ENCODE data around the gene HOXA9. TPM values are rescaled to one million over a fixed set of nuclear protein-coding genes. Genes with fewer than 3 reads are reported as not detected.

Gene HOXA9
- total and polyA plus RNA-seq, 10 of the 15 experiments (the other 5 are each of a cell fraction or from before 2014, with no cell fraction given): not detected

- POLR2A ChIA-PET: interaction anchor here (0.8 kb wide), 1 partner anchor 11 kb away, joined by 3 read pairs; no protein-coding TSS in a partner anchor
- no peak overlapping the region for H3K9ac ChIP-seq (ENCODE audit: control insufficient read depth, insufficient read depth, low read length)
- H3K36me3 ChIP-seq (ENCODE audit: control insufficient read depth in 2 of 2, insufficient read depth in 2 of 2, low read length in 1 of 2): no peaks in the 10 kb centered on the region
- CTCF ChIA-PET: interaction anchor here (0.6 to 4.1 kb wide), 9 partner anchors 15 to 709 kb away, joined by 3 to 23 read pairs (median 3); no protein-coding TSS in a partner anchor
- H3K4me1 ChIP-seq (ENCODE audit: control insufficient read depth, insufficient read depth, low read length): no peaks in the 10 kb centered on the region
- no peaks in the 10 kb centered on the region for H3K9me3 ChIP-seq (replicated peaks; ENCODE audit: control insufficient read depth, insufficient read depth, low read length)
- H3K4me2 ChIP-seq (ENCODE audit: control insufficient read depth, insufficient read depth): no peak overlapping the region
- FAIRE-seq (no peak), DNase-seq (ENCODE audit: low read depth, low spot score) (no peak), ATAC-seq (peak; percentile 74)
- H3K27me3 ChIP-seq (replicated peaks in 1 of 2; ENCODE audit: control insufficient read depth in 2 of 2, insufficient read depth in 2 of 2, low read length in 1 of 2): peaks cover 3 to 28% of the 10 kb centered on the region in 2 experiments
- H2AFZ ChIP-seq (ENCODE audit: control insufficient read depth, low read depth, low read length): no peak overlapping the region
- intact Hi-C loops (cut with micrococcal nuclease; ENCODE audit: unreplicated experiment) (loop anchor here (5.0 kb wide), 1 partner anchor 367 kb away; no protein-coding TSS in a partner anchor), in situ Hi-C loops (cut with MboI) (no loop called here)
- no peaks in the 10 kb centered on the region for H3K79me2 ChIP-seq (ENCODE audit: control insufficient read depth, insufficient read depth, low read length)
- no peak overlapping the region for H3K27ac ChIP-seq (ENCODE audit: control insufficient read depth, insufficient read depth)
- no peak for TF ChIP-seq PAX5 (IDR thresholded peaks at IDR 0.05; ENCODE audit: borderline replicate concordance, low read depth, low read length)
- peak; percentile 38; the same call in 1 of the 2 replicates for TF ChIP-seq RAD21 (IDR thresholded peaks at IDR 0.05; ENCODE audit: insufficient read depth, low read depth, low read length)
- TF ChIP-seq, protein P1, sequence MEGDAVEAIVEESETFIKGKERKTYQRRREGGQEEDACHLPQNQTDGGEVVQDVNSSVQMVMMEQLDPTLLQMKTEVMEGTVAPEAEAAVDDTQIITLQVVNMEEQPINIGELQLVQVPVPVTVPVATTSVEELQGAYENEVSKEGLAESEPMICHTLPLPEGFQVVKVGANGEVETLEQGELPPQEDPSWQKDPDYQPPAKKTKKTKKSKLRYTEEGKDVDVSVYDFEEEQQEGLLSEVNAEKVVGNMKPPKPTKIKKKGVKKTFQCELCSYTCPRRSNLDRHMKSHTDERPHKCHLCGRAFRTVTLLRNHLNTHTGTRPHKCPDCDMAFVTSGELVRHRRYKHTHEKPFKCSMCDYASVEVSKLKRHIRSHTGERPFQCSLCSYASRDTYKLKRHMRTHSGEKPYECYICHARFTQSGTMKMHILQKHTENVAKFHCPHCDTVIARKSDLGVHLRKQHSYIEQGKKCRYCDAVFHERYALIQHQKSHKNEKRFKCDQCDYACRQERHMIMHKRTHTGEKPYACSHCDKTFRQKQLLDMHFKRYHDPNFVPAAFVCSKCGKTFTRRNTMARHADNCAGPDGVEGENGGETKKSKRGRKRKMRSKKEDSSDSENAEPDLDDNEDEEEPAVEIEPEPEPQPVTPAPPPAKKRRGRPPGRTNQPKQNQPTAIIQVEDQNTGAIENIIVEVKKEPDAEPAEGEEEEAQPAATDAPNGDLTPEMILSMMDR (IDR thresholded peaks at IDR 0.05 in 2 of 3, conservative IDR thresholded peaks at IDR 0.05 in 1 of 3; ENCODE audit: control insufficient read depth in 2 of 3, extremely low read depth in 1 of 3, insufficient read depth in 1 of 3, low read depth in 3 of 3, low read length in 3 of 3): peak; percentile 55 to 72 (median 67)
- peak; percentile 48; the same call in 1 of the 2 replicates for TF ChIP-seq SMC3 (IDR thresholded peaks at IDR 0.05; ENCODE audit: borderline replicate concordance, low read length)
- no peak for TF ChIP-seq IRF5 (IDR thresholded peaks at IDR 0.05; ENCODE audit: borderline replicate concordance)
- SMC1A ChIA-PET (ENCODE audit: uncharacterized antibody, unreplicated experiment): interaction anchor here (0.9 to 1.5 kb wide), 8 partner anchors 14 to 724 kb away, joined by 3 to 6 read pairs (median 3); no protein-coding TSS in a partner anchor
- RAD21 ChIA-PET (ENCODE audit: unreplicated experiment): interaction anchor here (1.6 to 1.8 kb wide), 2 partner anchors 364 to 395 kb away, joined by 5 to 8 read pairs; no protein-coding TSS in a partner anchor
- BruUV-seq (replicated peaks): no TSS peak
- no peaks in the 10 kb centered on the region for H4K20me1 ChIP-seq (ENCODE audit: control insufficient read depth, insufficient read depth)
- no peak overlapping the region for H3K4me3 ChIP-seq
- WGBS (ENCODE audit: insufficient coverage, insufficient replicate concordance, low lambda C conversion rate, missing lambda C conversion rate): 15% methylated on average over 32 of the region's 32 CpGs
Measured at GRCh38 chr7:27210441-27211083, 45.2 kb upstream of the HOXA9 start.

All from GM12878 (cell line).